Fibroblast of lung (primary cell): ENCODE results near the gene NOS1AP. TPM values are rescaled to one million over a fixed set of nuclear protein-coding genes. Genes with fewer than 3 reads are reported as not detected.

Experiments
- DNase-seq, 2 donors: peaks; one replicate each; pipeline versions ENCODE4 v3.0.0 to v3.0.0-alpha.2; 2010; ENCODE audit warnings: low read depth in 2 of 2
- H2AFZ ChIP-seq: 2 replicates; pipeline ENCODE4 v1.5.1; 2012; ENCODE audit warnings: low read length, control low read depth, inconsistent platforms
- H3K27ac ChIP-seq: 2 replicates; pipeline ENCODE4 v1.5.1; 2011; ENCODE audit warnings: low read length, control low read depth; ENCODE audit not compliant: insufficient read depth
- H3K27me3 ChIP-seq: 2 replicates; pipeline ENCODE4 v1.5.1; 2011; ENCODE audit warnings: mild to moderate bottlenecking, low read length; ENCODE audit not compliant: control insufficient read depth, insufficient read depth
- H3K36me3 ChIP-seq: 2 replicates; pipeline ENCODE4 v1.5.1; 2011; ENCODE audit warnings: low read length; ENCODE audit not compliant: control insufficient read depth, insufficient read depth
- H3K4me1 ChIP-seq: 2 replicates; pipeline ENCODE4 v1.5.1; 2011; ENCODE audit warnings: low read length; ENCODE audit not compliant: control insufficient read depth, insufficient read depth; ENCODE audit errors: extremely low read depth
- H3K4me2 ChIP-seq: 2 replicates; pipeline ENCODE4 v1.5.1; 2011; ENCODE audit warnings: low read length, control low read depth; ENCODE audit not compliant: insufficient read depth; ENCODE audit errors: extremely low read depth
- H3K4me3 ChIP-seq, 4 experiments: fragments of 200-600 bp in 1 of 4; sonication (generic) in 1 of 4; replicated peaks in 1 of 4; 2 replicates each; pipeline ENCODE4 v1.5.1; 2011 to 2016; ENCODE audit warnings: low read length in 4 of 4, low read depth in 3 of 4, mild to moderate bottlenecking in 3 of 4, control low read depth in 2 of 4, inconsistent platforms in 1 of 4, mixed read lengths in 1 of 4; ENCODE audit not compliant: insufficient read depth in 1 of 4; ENCODE audit errors: control extremely low read depth in 1 of 4
- H3K79me2 ChIP-seq: 2 replicates; pipeline ENCODE4 v1.5.1; 2012; ENCODE audit warnings: mild to moderate bottlenecking, low read length, inconsistent platforms; ENCODE audit not compliant: control insufficient read depth, insufficient read depth
- H3K9ac ChIP-seq: 2 replicates; pipeline ENCODE4 v1.5.1; 2011; ENCODE audit warnings: mild to moderate bottlenecking, low read length, control low read depth; ENCODE audit not compliant: insufficient read depth
- H3K9me3 ChIP-seq: 2 replicates; pipeline ENCODE4 v1.5.1; 2012; ENCODE audit warnings: low read depth, low read length; ENCODE audit not compliant: control insufficient read depth, insufficient read depth
- H4K20me1 ChIP-seq: 2 replicates; pipeline ENCODE4 v1.5.1; 2011; ENCODE audit warnings: low read length; ENCODE audit not compliant: control insufficient read depth, insufficient read depth; ENCODE audit errors: extremely low read depth
- CTCF ChIP-seq, 2 donors: IDR thresholded peaks in 1 of 2; conservative IDR thresholded peaks in 1 of 2; 1 replicate in 1 of 2; 2 replicates in 1 of 2; pipeline ENCODE4 v1.5.1; 2011 to 2012; ENCODE audit warnings: low read length in 2 of 2, control low read depth in 1 of 2, inconsistent platforms in 1 of 2, low read depth in 1 of 2, mild to moderate bottlenecking in 1 of 2
- EZH2 ChIP-seq: IDR thresholded peaks from 2 replicates; pipeline ENCODE4 v1.5.1; 2012; ENCODE audit warnings: low read length, control low read depth, mild to moderate bottlenecking; ENCODE audit errors: missing control alignments
- polyA plus RNA-seq, 2 donors: library from polyadenylated mRNA; depleted of rRNA in 1 of 2; stranded (reverse) in 1 of 2; unstranded in 1 of 2; fragments of >200 nt; gene quantifications; 2 replicates each; pipeline ENCODE4 v1.2.1, GENCODE V29; 2011 to 2012; ENCODE audit warnings: missing spikeins in 1 of 2
- total RNA-seq: library from RNA; depleted of rRNA; stranded (reverse); fragments of >200 nt; gene quantifications from 2 replicates; pipeline ENCODE4 v1.2.1, GENCODE V29; 2014

The NOS1AP gene
- total and polyA plus RNA-seq, 2 donors (not counting 1 experiment from before 2014, with no cell fraction given), result 0.14 to 0.17 TPM

- Histone ChIP-seq H3K4me1 (no peaks in the 10 kb centered on the region), H3K27ac (no peak overlapping the region), H3K36me3 (no peaks in the 10 kb centered on the region), H4K20me1 (no peaks in the 10 kb centered on the region), H2AFZ (no peak overlapping the region), H3K27me3 (peaks cover 3% of the 10 kb centered on the region), H3K9ac (no peak overlapping the region), H3K9me3 (no peaks in the 10 kb centered on the region), H3K79me2 (no peaks in the 10 kb centered on the region), H3K4me2 (no peak overlapping the region), H3K4me3 (no peak overlapping the region)
- DNase-seq, result no peak
- TF ChIP-seq EZH2, result no peak
- TF ChIP-seq CTCF (conservative IDR thresholded peaks at IDR 0.05 in 1 of 2, IDR thresholded peaks at IDR 0.05 in 1 of 2; ENCODE audit: low read depth in 1 of 2, low read length in 2 of 2), result no peak
These were observed 230.8 kb downstream of the NOS1AP start for GRCh38 chr1:162300057-162300917.

GRCh38 chr1:162301696-162302095, 232.2 kb downstream of the NOS1AP start:
- TF ChIP-seq CTCF (conservative IDR thresholded peaks at IDR 0.05 in 1 of 2, IDR thresholded peaks at IDR 0.05 in 1 of 2; ENCODE audit: low read depth in 1 of 2, low read length in 2 of 2) (no peak), EZH2 (no peak)
- Histone ChIP-seq H3K4me3 (no peak overlapping the region), H3K36me3 (no peaks in the 10 kb centered on the region), H3K9me3 (no peaks in the 10 kb centered on the region), H3K4me1 (no peaks in the 10 kb centered on the region), H4K20me1 (no peaks in the 10 kb centered on the region), H2AFZ (no peak overlapping the region), H3K4me2 (no peak overlapping the region), H3K79me2 (no peaks in the 10 kb centered on the region), H3K27ac (no peak overlapping the region), H3K27me3 (peaks cover 3% of the 10 kb centered on the region), H3K9ac (no peak overlapping the region)
- DNase-seq, result no peak

- no peak overlapping the region for H3K27ac ChIP-seq
- no peak overlapping the region for H3K9ac ChIP-seq
- TF ChIP-seq CTCF (conservative IDR thresholded peaks at IDR 0.05 in 1 of 2, IDR thresholded peaks at IDR 0.05 in 1 of 2; ENCODE audit: low read depth in 1 of 2, low read length in 2 of 2) (no peak), EZH2 (no peak)
- H3K4me2 ChIP-seq, result no peak overlapping the region
- H4K20me1 ChIP-seq, result no peaks in the 10 kb centered on the region
- no peak overlapping the region for H2AFZ ChIP-seq
- H3K79me2 ChIP-seq, result no peaks in the 10 kb centered on the region
- peaks cover 3% of the 10 kb centered on the region for H3K27me3 ChIP-seq
- H3K36me3 ChIP-seq, result no peaks in the 10 kb centered on the region
- DNase-seq, result peak; percentile 16 to 17
- H3K4me1 ChIP-seq, result no peaks in the 10 kb centered on the region
- no peak overlapping the region for H3K4me3 ChIP-seq
- no peaks in the 10 kb centered on the region for H3K9me3 ChIP-seq
These were observed 233.0 kb downstream of the NOS1AP start for GRCh38 chr1:162302306-162303003.
